ENCODE results near the gene EIF4H. TPM values are rescaled to one million over a fixed set of nuclear protein-coding genes. Genes with fewer than 3 reads are reported as not detected.
"Not testable (repeated sequence)": the region's sequence is repeated elsewhere in the genome, so short reads cannot be mapped to it uniquely, and the experiment has no call there.

The EIF4H gene
- polyA plus RNA-seq, 1 experiment: 404 TPM

- Histone ChIP-seq H3K4me3 (ENCODE audit: low read depth, low read length) (no peak overlapping the region), H3K9me3 (ENCODE audit: control insufficient read depth, insufficient read depth, low read length) (no peaks in the 10 kb centered on the region), H3K27ac (ENCODE audit: low read depth, low read length) (no peak overlapping the region), H3K27me3 (ENCODE audit: control insufficient read depth, insufficient read depth, low read length) (no peaks in the 10 kb centered on the region)
- ChIA-PET CTCF (interaction anchor here (0.6 to 2.3 kb wide), 3 partner anchors 9 to 205 kb away, joined by 3 to 26 read pairs (median 7); no protein-coding TSS in a partner anchor), POLR2A (no interaction called here)
- no peak for TF ChIP-seq CTCF (IDR thresholded peaks at IDR 0.05; ENCODE audit: low read depth, low read length)
- DNase-seq (ENCODE audit: low read depth, low spot score): no peak
Observed at GRCh38 chr7:74197449-74198124, 23.4 kb downstream of the EIF4H start.

GRCh38 chr7:74199551-74200355, 25.6 kb downstream of the EIF4H start:
- no peak overlapping the region for H3K4me3 ChIP-seq (ENCODE audit: low read depth, low read length)
- CTCF ChIA-PET: interaction anchor here (0.9 to 2.1 kb wide), 4 partner anchors 35 to 202 kb away, joined by 3 to 12 read pairs (median 5); no protein-coding TSS in a partner anchor
- POLR2A ChIA-PET: no interaction called here
- H3K27ac ChIP-seq (ENCODE audit: low read depth, low read length): no peak overlapping the region
- no peak for TF ChIP-seq CTCF (IDR thresholded peaks at IDR 0.05; ENCODE audit: low read depth, low read length)
- H3K27me3 ChIP-seq (ENCODE audit: control insufficient read depth, insufficient read depth, low read length): no peaks in the 10 kb centered on the region
- H3K9me3 ChIP-seq (ENCODE audit: control insufficient read depth, insufficient read depth, low read length): no peaks in the 10 kb centered on the region
- no peak for DNase-seq (ENCODE audit: low read depth, low spot score)

GRCh38 chr7:74202841-74203556, 28.8 kb downstream of the EIF4H start:
- POLR2A ChIA-PET: no interaction called here

GRCh38 chr7:74203956-74204618, 29.9 kb downstream of the EIF4H start:
- TF ChIP-seq CTCF (IDR thresholded peaks at IDR 0.05; ENCODE audit: low read depth, low read length): no peak
- H3K4me3 ChIP-seq (ENCODE audit: low read depth, low read length): no peak overlapping the region
- no peaks in the 10 kb centered on the region for H3K9me3 ChIP-seq (ENCODE audit: control insufficient read depth, insufficient read depth, low read length)
- H3K27me3 ChIP-seq (ENCODE audit: control insufficient read depth, insufficient read depth, low read length): no peaks in the 10 kb centered on the region
- DNase-seq (ENCODE audit: low read depth, low spot score): no peak
- H3K27ac ChIP-seq (ENCODE audit: low read depth, low read length): no peak overlapping the region
- ChIA-PET POLR2A (no interaction called here), CTCF (interaction anchor here (0.6 to 8.8 kb wide), 9 partner anchors 11 to 340 kb away, joined by 3 to 168 read pairs (median 7); no protein-coding TSS in a partner anchor)

More at GRCh38 chr7:74202841-74203556, 28.8 kb downstream of the EIF4H start:
- peak; percentile 71 for TF ChIP-seq CTCF (IDR thresholded peaks at IDR 0.05; ENCODE audit: low read depth, low read length)
- CTCF ChIA-PET: interaction anchor here (0.6 to 8.8 kb wide), 19 partner anchors 9 to 339 kb away, joined by 3 to 168 read pairs (median 5); no protein-coding TSS in a partner anchor
- Histone ChIP-seq H3K4me3 (ENCODE audit: low read depth, low read length) (no peak overlapping the region), H3K27me3 (ENCODE audit: control insufficient read depth, insufficient read depth, low read length) (no peaks in the 10 kb centered on the region), H3K27ac (ENCODE audit: low read depth, low read length) (no peak overlapping the region), H3K9me3 (ENCODE audit: control insufficient read depth, insufficient read depth, low read length) (no peaks in the 10 kb centered on the region)
- DNase-seq (ENCODE audit: low read depth, low spot score): no peak

- POLR2A ChIA-PET: not testable (repeated sequence)
Observed at GRCh38 chr7:74206052-74206451, 31.9 kb downstream of the EIF4H start.

More at GRCh38 chr7:74206052-74206451, 31.9 kb downstream of the EIF4H start:
- H3K9me3 ChIP-seq (ENCODE audit: control insufficient read depth, insufficient read depth, low read length); DNase-seq (ENCODE audit: low read depth, low spot score); H3K4me3 ChIP-seq (ENCODE audit: low read depth, low read length); H3K27ac ChIP-seq (ENCODE audit: low read depth, low read length); H3K27me3 ChIP-seq (ENCODE audit: control insufficient read depth, insufficient read depth, low read length): not testable (repeated sequence)
- CTCF ChIA-PET: interaction anchor here (0.5 to 8.8 kb wide), 35 partner anchors 8 to 625 kb away, joined by 3 to 168 read pairs (median 5); no protein-coding TSS in a partner anchor
